Esophagus muscularis mucosa (tissue), 3 donors: ENCODE measurements around the gene MITF.

Experiments used
- POLR2AphosphoS5 ChIP-seq, 2 donors: sonication (generic); formaldehyde crosslinking; IDR thresholded peaks; one replicate each; pipeline ENCODE4 v1.6.1; 2017; ENCODE audit warnings: antibody characterized with exemption in 2 of 2
- TF ChIP-seq, protein P1 (sequence below), 3 experiments: fragments of 200-600 bp in 2 of 3; fragments of 450-650 bp in 1 of 3; sonication (generic) in 2 of 3; IDR thresholded peaks; one replicate each; pipeline ENCODE4 v1.5.1; 2017 to 2019; ENCODE audit warnings: antibody characterized with exemption in 3 of 3, mild to moderate bottlenecking in 2 of 3, moderate library complexity in 1 of 3

DNA sequence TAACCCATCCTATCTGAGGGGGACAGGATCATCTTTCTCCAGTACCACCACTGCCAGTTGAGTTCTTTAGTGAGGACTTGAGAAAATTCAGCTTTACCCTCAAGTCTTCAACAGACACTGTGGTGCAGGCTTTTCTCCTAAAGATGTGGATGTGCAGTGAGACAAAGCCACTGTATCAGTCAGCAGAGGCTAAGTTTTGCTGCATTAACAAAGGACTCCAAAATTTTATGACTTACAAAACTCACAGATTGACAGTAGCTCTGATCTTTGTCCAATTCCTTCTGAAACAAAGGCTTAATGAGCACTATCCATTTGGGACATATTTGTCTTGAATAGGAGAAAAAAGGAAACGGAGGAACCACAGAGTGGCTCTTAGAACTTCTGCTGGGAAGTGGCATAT lies 87.9 kb downstream of the MITF start:
- TF ChIP-seq, protein P1, sequence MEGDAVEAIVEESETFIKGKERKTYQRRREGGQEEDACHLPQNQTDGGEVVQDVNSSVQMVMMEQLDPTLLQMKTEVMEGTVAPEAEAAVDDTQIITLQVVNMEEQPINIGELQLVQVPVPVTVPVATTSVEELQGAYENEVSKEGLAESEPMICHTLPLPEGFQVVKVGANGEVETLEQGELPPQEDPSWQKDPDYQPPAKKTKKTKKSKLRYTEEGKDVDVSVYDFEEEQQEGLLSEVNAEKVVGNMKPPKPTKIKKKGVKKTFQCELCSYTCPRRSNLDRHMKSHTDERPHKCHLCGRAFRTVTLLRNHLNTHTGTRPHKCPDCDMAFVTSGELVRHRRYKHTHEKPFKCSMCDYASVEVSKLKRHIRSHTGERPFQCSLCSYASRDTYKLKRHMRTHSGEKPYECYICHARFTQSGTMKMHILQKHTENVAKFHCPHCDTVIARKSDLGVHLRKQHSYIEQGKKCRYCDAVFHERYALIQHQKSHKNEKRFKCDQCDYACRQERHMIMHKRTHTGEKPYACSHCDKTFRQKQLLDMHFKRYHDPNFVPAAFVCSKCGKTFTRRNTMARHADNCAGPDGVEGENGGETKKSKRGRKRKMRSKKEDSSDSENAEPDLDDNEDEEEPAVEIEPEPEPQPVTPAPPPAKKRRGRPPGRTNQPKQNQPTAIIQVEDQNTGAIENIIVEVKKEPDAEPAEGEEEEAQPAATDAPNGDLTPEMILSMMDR (IDR thresholded peaks at IDR 0.05), result no peak
- no peak for TF ChIP-seq POLR2AphosphoS5 (IDR thresholded peaks at IDR 0.05)
